GM12878 (cell line): ENCODE results near the gene TRAF3IP3.

Experiments
- CTCF ChIP-seq, 3 experiments: IDR thresholded peaks in 2 of 3; conservative IDR thresholded peaks in 1 of 3; 2 replicates each; pipeline ENCODE4 v1.5.1; 2011; ENCODE audit warnings: low read depth in 3 of 3, low read length in 3 of 3, mild to moderate bottlenecking in 3 of 3, control low read depth in 2 of 3, moderate library complexity in 2 of 3, inconsistent platforms in 1 of 3, mixed read lengths in 1 of 3; ENCODE audit not compliant: control insufficient read depth in 2 of 3, insufficient read depth in 1 of 3; ENCODE audit errors: extremely low read depth in 1 of 3
- EZH2 ChIP-seq: IDR thresholded peaks from 2 replicates; pipeline ENCODE4 v1.6.1; 2012; ENCODE audit warnings: low read depth, mild to moderate bottlenecking, control low read depth, inconsistent platforms, low read length, borderline replicate concordance; ENCODE audit not compliant: control insufficient read depth
- POLR2A ChIP-seq: IDR thresholded peaks from 2 replicates; pipeline ENCODE4 v1.6.1; 2011; ENCODE audit warnings: low read depth, mild to moderate bottlenecking, low read length

- TF ChIP-seq POLR2A = no peak
- TF ChIP-seq CTCF (IDR thresholded peaks at IDR 0.05 in 2 of 3, conservative IDR thresholded peaks at IDR 0.05 in 1 of 3; ENCODE audit: control insufficient read depth in 2 of 3, extremely low read depth in 1 of 3, insufficient read depth in 1 of 3, low read depth in 3 of 3, low read length in 3 of 3) = no peak
- no peak for TF ChIP-seq EZH2
Observed at GRCh38 chr1:209741193-209741592, 14.7 kb upstream of the TRAF3IP3 start.
